Gastroesophageal sphincter (tissue), 3 donors: ENCODE results near the gene DOCK2.

Experiments
- EP300 ChIP-seq: sonication (generic); formaldehyde crosslinking; IDR thresholded peaks from one replicate; pipeline ENCODE4 v1.6.1; 2017; ENCODE audit warnings: antibody characterized with exemption, mild to moderate bottlenecking
- POLR2A ChIP-seq, 2 donors: fragments of 450-650 bp; IDR thresholded peaks; one replicate each; pipeline ENCODE4 v1.6.1; 2017; ENCODE audit warnings: antibody characterized with exemption in 2 of 2, mild to moderate bottlenecking in 2 of 2, moderate library complexity in 1 of 2
- TF ChIP-seq, protein P1 (sequence below), 4 experiments: fragments of 200-600 bp in 2 of 4; fragments of 450-650 bp in 2 of 4; sonication (generic) in 1 of 4; IDR thresholded peaks; one replicate each; pipeline ENCODE4 v1.5.1; 2017 to 2019; ENCODE audit warnings: antibody characterized with exemption in 4 of 4, mild to moderate bottlenecking in 2 of 4, moderate library complexity in 2 of 4

- TF ChIP-seq, protein P1, sequence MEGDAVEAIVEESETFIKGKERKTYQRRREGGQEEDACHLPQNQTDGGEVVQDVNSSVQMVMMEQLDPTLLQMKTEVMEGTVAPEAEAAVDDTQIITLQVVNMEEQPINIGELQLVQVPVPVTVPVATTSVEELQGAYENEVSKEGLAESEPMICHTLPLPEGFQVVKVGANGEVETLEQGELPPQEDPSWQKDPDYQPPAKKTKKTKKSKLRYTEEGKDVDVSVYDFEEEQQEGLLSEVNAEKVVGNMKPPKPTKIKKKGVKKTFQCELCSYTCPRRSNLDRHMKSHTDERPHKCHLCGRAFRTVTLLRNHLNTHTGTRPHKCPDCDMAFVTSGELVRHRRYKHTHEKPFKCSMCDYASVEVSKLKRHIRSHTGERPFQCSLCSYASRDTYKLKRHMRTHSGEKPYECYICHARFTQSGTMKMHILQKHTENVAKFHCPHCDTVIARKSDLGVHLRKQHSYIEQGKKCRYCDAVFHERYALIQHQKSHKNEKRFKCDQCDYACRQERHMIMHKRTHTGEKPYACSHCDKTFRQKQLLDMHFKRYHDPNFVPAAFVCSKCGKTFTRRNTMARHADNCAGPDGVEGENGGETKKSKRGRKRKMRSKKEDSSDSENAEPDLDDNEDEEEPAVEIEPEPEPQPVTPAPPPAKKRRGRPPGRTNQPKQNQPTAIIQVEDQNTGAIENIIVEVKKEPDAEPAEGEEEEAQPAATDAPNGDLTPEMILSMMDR (IDR thresholded peaks at IDR 0.05), result no peak
- TF ChIP-seq EP300 (no peak), POLR2A (IDR thresholded peaks at IDR 0.05) (no peak)
These were observed at the start of gene DOCK2 for GRCh38 chr5:169637085-169637548.
